Parathyroid adenoma (tissue), 2 donors: ENCODE measurements around the gene NDUFS1.
"Not testable (repeated sequence)": the region's sequence is repeated elsewhere in the genome, so short reads cannot be mapped to it uniquely, and the experiment has no call there.

Experiments
- H2AFZ ChIP-seq: fragments of 300-600 bp; sonication (generic); one replicate; pipeline ENCODE4 v1.7.0; 2017; ENCODE audit warnings: antibody characterized with exemption, mild to moderate bottlenecking
- H3K27ac ChIP-seq: fragments of 300-600 bp; sonication (generic); one replicate; pipeline ENCODE4 v1.7.0; 2017
- H3K27me3 ChIP-seq: fragments of 300-600 bp; sonication (generic); one replicate; pipeline ENCODE4 v1.7.0; 2017; ENCODE audit warnings: low read length; ENCODE audit not compliant: control insufficient read depth, insufficient read depth
- H3K36me3 ChIP-seq: fragments of 300-600 bp; sonication (generic); one replicate; pipeline ENCODE4 v1.7.0; 2017; ENCODE audit warnings: low read length; ENCODE audit not compliant: control insufficient read depth, insufficient read depth
- H3K4me1 ChIP-seq: fragments of 300-600 bp; sonication (generic); one replicate; pipeline ENCODE4 v1.7.0; 2017; ENCODE audit warnings: control low read depth
- H3K4me2 ChIP-seq: fragments of 300-600 bp; sonication (generic); one replicate; pipeline ENCODE4 v1.7.0; 2017; ENCODE audit warnings: low read length
- H3K4me3 ChIP-seq: fragments of 300-600 bp; sonication (generic); one replicate; pipeline ENCODE4 v1.7.0; 2017; ENCODE audit warnings: low read depth, low read length
- H3K79me2 ChIP-seq: fragments of 300-600 bp; sonication (generic); one replicate; pipeline ENCODE4 v1.7.0; 2017; ENCODE audit warnings: control low read depth
- H3K9ac ChIP-seq: fragments of 300-600 bp; sonication (generic); one replicate; pipeline ENCODE4 v1.7.0; 2017; ENCODE audit warnings: mild to moderate bottlenecking
- H3K9me3 ChIP-seq: fragments of 300-600 bp; sonication (generic); one replicate; pipeline ENCODE4 v1.7.0; 2017; ENCODE audit warnings: low read length; ENCODE audit not compliant: control insufficient read depth
- TF ChIP-seq, protein P1 (sequence below): fragments of 300-600 bp; sonication (generic); IDR thresholded peaks from one replicate; pipeline ENCODE4 v1.7.0; 2017; ENCODE audit warnings: antibody characterized with exemption, mild to moderate bottlenecking
- donor health status: primary hyperparathyroidism.

NDUFS1 gene

DNA sequence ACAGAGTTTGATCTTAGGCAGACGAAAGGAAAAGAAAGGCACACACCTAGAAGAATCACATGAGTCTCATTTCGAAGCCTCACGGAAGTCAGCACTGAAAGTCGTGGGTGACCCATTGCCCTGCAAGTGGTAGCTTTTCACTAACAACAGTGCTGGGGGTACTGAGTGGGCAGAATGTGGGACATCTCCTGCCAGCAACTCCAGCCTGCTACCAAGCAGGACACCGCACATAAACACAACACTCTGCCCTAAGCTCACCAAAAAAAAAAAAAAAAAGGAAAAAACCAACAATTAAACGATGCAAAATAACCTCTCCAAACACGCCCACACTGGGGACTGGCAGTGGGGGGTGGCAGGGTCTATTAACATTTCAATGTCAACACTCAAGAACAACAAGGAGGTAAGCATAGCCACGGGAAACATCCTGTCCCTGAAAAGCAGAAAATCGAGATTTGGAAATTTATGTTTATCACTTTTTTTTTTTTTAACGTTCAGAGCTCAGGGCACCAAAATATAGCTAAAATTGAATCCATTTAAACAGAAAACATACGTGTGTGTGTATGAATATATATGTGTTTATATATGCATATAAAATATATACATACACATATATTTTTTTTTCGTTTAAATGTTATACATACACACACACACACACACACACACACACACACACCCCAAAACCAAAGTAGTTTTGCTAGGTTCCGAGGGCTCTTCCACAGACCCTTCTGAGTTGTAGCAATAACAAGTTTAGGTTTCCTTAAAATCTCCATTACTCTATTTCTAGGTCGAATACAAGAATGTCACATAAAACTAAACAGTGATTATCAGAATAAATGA is 75.4 kb downstream of the NDUFS1 start:
- peaks cover 13% of the 10 kb centered on the region for H3K79me2 ChIP-seq
- H3K27me3 ChIP-seq, result no peaks in the 10 kb centered on the region
- H3K9me3 ChIP-seq, result no peaks in the 10 kb centered on the region
- H3K4me1 ChIP-seq, result peaks cover 4% of the 10 kb centered on the region
- H2AFZ ChIP-seq, result peak overlapping the region; percentile 73
- H3K4me2 ChIP-seq, result peak overlapping the region; percentile 68
- no peak overlapping the region for H3K9ac ChIP-seq
- TF ChIP-seq, protein P1, sequence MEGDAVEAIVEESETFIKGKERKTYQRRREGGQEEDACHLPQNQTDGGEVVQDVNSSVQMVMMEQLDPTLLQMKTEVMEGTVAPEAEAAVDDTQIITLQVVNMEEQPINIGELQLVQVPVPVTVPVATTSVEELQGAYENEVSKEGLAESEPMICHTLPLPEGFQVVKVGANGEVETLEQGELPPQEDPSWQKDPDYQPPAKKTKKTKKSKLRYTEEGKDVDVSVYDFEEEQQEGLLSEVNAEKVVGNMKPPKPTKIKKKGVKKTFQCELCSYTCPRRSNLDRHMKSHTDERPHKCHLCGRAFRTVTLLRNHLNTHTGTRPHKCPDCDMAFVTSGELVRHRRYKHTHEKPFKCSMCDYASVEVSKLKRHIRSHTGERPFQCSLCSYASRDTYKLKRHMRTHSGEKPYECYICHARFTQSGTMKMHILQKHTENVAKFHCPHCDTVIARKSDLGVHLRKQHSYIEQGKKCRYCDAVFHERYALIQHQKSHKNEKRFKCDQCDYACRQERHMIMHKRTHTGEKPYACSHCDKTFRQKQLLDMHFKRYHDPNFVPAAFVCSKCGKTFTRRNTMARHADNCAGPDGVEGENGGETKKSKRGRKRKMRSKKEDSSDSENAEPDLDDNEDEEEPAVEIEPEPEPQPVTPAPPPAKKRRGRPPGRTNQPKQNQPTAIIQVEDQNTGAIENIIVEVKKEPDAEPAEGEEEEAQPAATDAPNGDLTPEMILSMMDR, result no peak
- peak overlapping the region; percentile 80 for H3K4me3 ChIP-seq
- H3K36me3 ChIP-seq, result no peaks in the 10 kb centered on the region
- peak overlapping the region; percentile 91 for H3K27ac ChIP-seq

DNA sequence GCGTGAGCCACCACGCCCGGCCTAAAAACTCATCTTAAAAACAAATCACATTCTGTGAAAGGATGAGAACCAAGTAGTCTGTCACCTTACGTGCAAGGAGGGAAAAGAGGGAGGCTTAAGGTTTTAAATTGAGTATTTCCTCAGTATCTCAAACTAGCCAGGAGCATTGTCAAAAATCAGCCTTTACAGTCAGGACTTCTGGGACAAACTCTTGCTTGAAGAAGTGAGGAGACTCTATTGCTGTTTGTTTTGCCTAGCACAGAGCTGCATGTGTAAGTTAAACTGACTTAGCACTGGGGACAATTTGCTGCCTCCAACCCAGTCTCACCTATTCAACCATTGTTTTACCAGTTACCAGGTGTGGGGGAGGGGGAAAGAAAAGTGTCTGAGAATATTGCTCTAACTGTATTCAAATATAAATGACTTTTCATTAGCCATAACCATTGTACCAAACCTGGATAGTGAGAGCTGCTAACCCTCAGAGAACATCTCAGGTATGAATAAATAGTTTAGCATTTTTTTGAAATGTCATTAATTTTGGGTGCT is 76.9 kb downstream of the NDUFS1 start:
- TF ChIP-seq, protein P1, result no peak
- Histone ChIP-seq H3K4me2 (no peak overlapping the region), H2AFZ (no peak overlapping the region), H3K4me3 (no peak overlapping the region), H3K27me3 (no peaks in the 10 kb centered on the region), H3K79me2 (peaks cover 16% of the 10 kb centered on the region), H3K27ac (no peak overlapping the region), H3K9me3 (no peaks in the 10 kb centered on the region), H3K36me3 (no peaks in the 10 kb centered on the region), H3K9ac (no peak overlapping the region), H3K4me1 (peaks cover 4% of the 10 kb centered on the region)

DNA sequence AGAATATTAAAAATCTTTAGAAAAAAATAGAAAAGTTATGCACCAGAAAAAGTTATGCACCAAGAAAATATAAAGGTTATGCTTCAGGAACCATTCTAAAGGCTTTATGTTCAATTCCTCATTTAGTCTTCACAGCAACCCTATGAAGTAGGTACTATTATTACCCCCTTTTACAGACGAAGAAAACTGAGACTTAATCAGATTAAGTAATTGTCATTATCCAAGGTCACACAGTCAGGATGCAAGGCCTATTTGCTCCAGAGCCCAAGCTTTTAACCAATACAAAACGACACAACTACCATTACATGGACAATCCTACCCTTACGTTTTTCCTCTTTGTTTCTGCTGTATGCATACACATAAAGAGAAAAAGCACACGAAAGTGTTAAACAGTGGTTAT is 78.3 kb downstream of the NDUFS1 start:
- H3K4me1 ChIP-seq, result peaks cover 4% of the 10 kb centered on the region
- no peaks in the 10 kb centered on the region for H3K27me3 ChIP-seq
- no peak overlapping the region for H3K4me3 ChIP-seq
- H3K9ac ChIP-seq, result no peak overlapping the region
- no peak overlapping the region for H2AFZ ChIP-seq
- no peak overlapping the region for H3K4me2 ChIP-seq
- no peak overlapping the region for H3K27ac ChIP-seq
- no peaks in the 10 kb centered on the region for H3K9me3 ChIP-seq
- TF ChIP-seq, protein P1, result no peak
- peaks cover 19% of the 10 kb centered on the region for H3K79me2 ChIP-seq
- H3K36me3 ChIP-seq, result no peaks in the 10 kb centered on the region

DNA sequence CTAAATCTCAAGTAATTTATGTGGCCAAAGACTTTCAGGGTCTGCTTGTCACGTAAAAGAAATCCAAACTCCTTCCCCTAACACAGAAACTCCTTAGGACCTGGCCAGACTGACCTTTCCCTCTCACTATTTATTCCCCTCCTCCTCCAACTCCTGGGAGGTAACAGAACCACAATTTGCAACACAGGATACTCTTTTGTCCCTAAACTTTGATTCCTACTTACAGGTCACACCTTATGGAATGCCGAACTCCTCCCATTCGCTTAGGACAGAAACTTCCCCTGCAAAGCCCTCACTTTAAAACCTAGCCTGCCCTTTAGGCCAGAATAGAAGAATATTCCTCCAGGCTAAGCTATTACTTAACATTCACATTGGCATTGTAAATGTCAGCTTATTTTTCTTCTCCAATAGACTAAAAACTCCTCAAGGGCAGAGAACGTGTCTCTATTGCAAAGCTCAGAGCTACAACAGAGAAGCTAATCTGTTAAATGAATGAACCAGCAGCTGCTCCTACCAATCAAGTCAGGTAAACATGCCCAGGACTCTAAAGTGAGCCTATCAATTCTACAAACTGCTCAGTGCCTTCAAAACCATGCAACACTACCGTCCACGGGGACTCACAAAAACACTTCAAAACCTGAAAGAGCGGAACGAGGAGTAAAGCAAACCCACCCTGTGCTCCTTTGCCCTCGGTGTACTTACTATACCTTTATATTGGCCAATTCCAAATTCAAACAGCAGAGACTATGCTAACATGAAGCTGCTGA is 79.4 kb downstream of the NDUFS1 start:
- Histone ChIP-seq H3K36me3 (no peaks in the 10 kb centered on the region), H3K9me3 (no peaks in the 10 kb centered on the region), H3K27ac (no peak overlapping the region), H3K27me3 (no peaks in the 10 kb centered on the region), H3K9ac (no peak overlapping the region), H3K4me3 (no peak overlapping the region), H3K4me2 (no peak overlapping the region), H2AFZ (no peak overlapping the region), H3K4me1 (peaks cover 4% of the 10 kb centered on the region), H3K79me2 (peaks cover 19% of the 10 kb centered on the region)
- TF ChIP-seq, protein P1, result no peak

DNA sequence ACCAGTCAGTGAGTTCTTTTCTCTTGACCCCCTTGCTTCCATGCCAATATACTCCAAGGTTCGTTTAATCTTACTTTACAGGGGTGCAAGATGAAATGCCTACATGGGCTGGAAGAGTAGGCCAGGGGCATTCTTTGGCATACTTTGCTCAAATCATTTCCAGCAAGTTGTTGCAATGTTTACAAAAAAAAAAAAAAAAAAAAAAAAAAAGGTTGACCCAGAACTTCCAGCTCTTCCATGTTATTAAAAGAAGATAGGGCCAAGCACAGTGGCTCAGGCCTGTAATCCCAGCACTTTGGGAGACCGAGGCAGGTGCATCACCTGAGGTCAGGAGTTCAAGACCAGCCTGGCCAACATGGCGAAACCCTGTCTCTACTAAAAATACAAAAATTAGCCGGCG is 81.4 kb downstream of the NDUFS1 start:
- not testable (repeated sequence) for H3K36me3 ChIP-seq, H3K4me3 ChIP-seq, H3K9ac ChIP-seq, H3K27ac ChIP-seq, H3K4me2 ChIP-seq, H2AFZ ChIP-seq, H3K4me1 ChIP-seq, H3K27me3 ChIP-seq, H3K9me3 ChIP-seq
- peaks cover 33% of the 10 kb centered on the region for H3K79me2 ChIP-seq
